NCI-H2029 treated with DMSO at 0.1 percent for 48 hours (cell line): Measurements from ENCODE around the gene LRRC75A.
"Not testable (repeated sequence)": the region's sequence is repeated elsewhere in the genome, so short reads cannot be mapped to it uniquely, and the experiment has no call there.

ENCODE experiments used
- DNase-seq: peaks from one replicate; lab custom pipeline; 2025; lab: John Stamatoyannopoulos, UW

Gene LRRC75A

GRCh38 chr17:16432017-16432416, 60.0 kb downstream of the LRRC75A start:
- DNase-seq = no peak

GRCh38 chr17:16430650-16431049, 61.3 kb downstream of the LRRC75A start:
- DNase-seq = no peak

- DNase-seq = no peak
Measured at GRCh38 chr17:16429083-16429482, 62.9 kb downstream of the LRRC75A start.

- no peak for DNase-seq
Measured at GRCh38 chr17:16428098-16428882, 63.7 kb downstream of the LRRC75A start.

GRCh38 chr17:16427020-16427419, 65.0 kb downstream of the LRRC75A start:
- no peak for DNase-seq

GRCh38 chr17:16425698-16426659, 66.0 kb downstream of the LRRC75A start:
- DNase-seq = peak; percentile 8

GRCh38 chr17:16425202-16425601, 66.8 kb downstream of the LRRC75A start:
- no peak for DNase-seq

- no peak for DNase-seq
Measured at GRCh38 chr17:16423226-16423872, 68.6 kb downstream of the LRRC75A start.

GRCh38 chr17:16422416-16422815, 69.6 kb downstream of the LRRC75A start:
- DNase-seq = no peak

- DNase-seq = no peak
Measured at GRCh38 chr17:16419929-16420271, 72.1 kb downstream of the LRRC75A start.

GRCh38 chr17:16419074-16419928, 72.7 kb downstream of the LRRC75A start:
- no peak for DNase-seq

GRCh38 chr17:16418685-16419068, 73.3 kb downstream of the LRRC75A start:
- DNase-seq = no peak

GRCh38 chr17:16417896-16418684, 73.9 kb downstream of the LRRC75A start:
- no peak for DNase-seq

GRCh38 chr17:16417399-16417798, 74.6 kb downstream of the LRRC75A start:
- DNase-seq = no peak

GRCh38 chr17:16415031-16415924, 76.7 kb downstream of the LRRC75A start, which contains the start of gene TRPV2:
TSS of gene TRPV2 (plus strand) at chr17:16415571. CDS start at chr17:16417669, 2,098 bp downstream.
- DNase-seq = no peak

- DNase-seq = no peak
Measured at GRCh38 chr17:16407911-16408588, 83.9 kb downstream of the LRRC75A start.

GRCh38 chr17:16406742-16407674, 85.0 kb downstream of the LRRC75A start:
- DNase-seq = no peak

GRCh38 chr17:16403847-16404246, 88.1 kb downstream of the LRRC75A start:
- not testable (repeated sequence) for DNase-seq
